PC-3 (cell line): ENCODE measurements around the gene TMEM223. TPM values are rescaled to one million over a fixed set of nuclear protein-coding genes. Genes with fewer than 3 reads are reported as not detected.

Source experiments
- ATAC-seq: fragments of 200-7000 bp; cut with Tn5 transposase; 2 replicates; pipeline ENCODE4 v1.9.1; 2020; ENCODE audit warnings: mild to moderate bottlenecking, moderate library complexity
- BruUV-seq: library from RNA; stranded (reverse); fragments of 400-500 nt; replicated peaks from 2 replicates; lab custom pipeline; 2021; lab: Mats Ljungman, UMichigan
- CTCF ChIA-PET: fragments of 300-600 bp; sonication (Branson Sonifier 250); formaldehyde crosslinking; loops from one replicate; lab custom pipeline; 2022; ENCODE audit warnings: antibody characterized with exemption; lab: Charles Lee
- POLR2A ChIA-PET: fragments of 300-600 bp; sonication (Branson Sonifier 250); formaldehyde crosslinking; loops from one replicate; lab custom pipeline; 2022; ENCODE audit warnings: antibody characterized with exemption; ENCODE audit not compliant: unreplicated experiment; lab: Charles Lee
- DNase-seq: peaks from one replicate; pipeline ENCODE4 v3.0.0-alpha.2; 2015
- H2AFZ ChIP-seq: fragments of 300-600 bp; sonication (generic); 2 replicates; pipeline ENCODE4 v1.6.0; 2016; ENCODE audit warnings: antibody characterized with exemption, low read length
- H3F3A ChIP-seq: fragments of 300-600 bp; sonication (generic); one replicate; pipeline ENCODE4 v1.6.0; 2017; ENCODE audit warnings: antibody characterized with exemption, low read length, control low read depth, mild to moderate bottlenecking; ENCODE audit not compliant: unreplicated experiment
- H3K27ac ChIP-seq: fragments of 300-600 bp; sonication (generic); 2 replicates; pipeline ENCODE4 v1.5.1; 2016; ENCODE audit warnings: mild to moderate bottlenecking, low read length
- H3K27me3 ChIP-seq: fragments of 300-600 bp; sonication (generic); 2 replicates; pipeline ENCODE4 v1.6.1; 2016; ENCODE audit warnings: low read length, mixed read lengths
- H3K36me3 ChIP-seq: fragments of 300-600 bp; sonication (generic); 2 replicates; pipeline ENCODE4 v1.6.1; 2016; ENCODE audit warnings: low read depth, mixed run types, low read length, mixed read lengths
- H3K4me1 ChIP-seq: fragments of 300-600 bp; sonication (generic); 2 replicates; pipeline ENCODE4 v1.5.1; 2016; ENCODE audit warnings: low read length; ENCODE audit not compliant: insufficient read depth
- H3K4me2 ChIP-seq: fragments of 300-600 bp; sonication (generic); 2 replicates; pipeline ENCODE4 v1.6.0; 2016; ENCODE audit warnings: low read length
- H3K4me3 ChIP-seq: fragments of 300-600 bp; sonication (generic); 2 replicates; pipeline ENCODE4 v1.5.1; 2016; ENCODE audit warnings: mild to moderate bottlenecking, low read length, mixed read lengths
- H3K79me2 ChIP-seq: fragments of 300-600 bp; sonication (generic); 2 replicates; pipeline ENCODE4 v1.6.1; 2017; ENCODE audit warnings: low read length, mixed read lengths
- H3K9ac ChIP-seq: fragments of 300-600 bp; sonication (generic); 2 replicates; pipeline ENCODE4 v1.6.0; 2016; ENCODE audit warnings: mild to moderate bottlenecking, low read length
- H3K9me2 ChIP-seq: fragments of 300-600 bp; sonication (generic); replicated peaks from 2 replicates; pipeline ENCODE4 v1.6.1; 2016; ENCODE audit warnings: mixed run types, low read length, mixed read lengths
- H3K9me3 ChIP-seq: fragments of 300-600 bp; sonication (generic); 2 replicates; pipeline ENCODE4 v1.6.1; 2016; ENCODE audit warnings: low read length, mixed read lengths
- H4K20me1 ChIP-seq: fragments of 300-600 bp; sonication (generic); 2 replicates; pipeline ENCODE4 v1.6.1; 2016; ENCODE audit warnings: low read length, mixed read lengths
- CTCF ChIP-seq: fragments of 300-600 bp; sonication (generic); conservative IDR thresholded peaks from 2 replicates; pipeline ENCODE4 v1.5.1; 2017; ENCODE audit warnings: antibody characterized with exemption, low read depth, mild to moderate bottlenecking, low read length
- EZH2 ChIP-seq: fragments of 300-600 bp; sonication (generic); IDR thresholded peaks from one replicate; pipeline ENCODE4 v1.6.1; 2017; ENCODE audit warnings: antibody characterized with exemption, mild to moderate bottlenecking, low read length; ENCODE audit not compliant: unreplicated experiment
- EZH2phosphoT487 ChIP-seq: fragments of 300-600 bp; sonication (generic); IDR thresholded peaks from 2 replicates; pipeline ENCODE4 v1.6.1; 2018; ENCODE audit warnings: mild to moderate bottlenecking, antibody characterized with exemption, low read length, borderline replicate concordance
- intact Hi-C: fragments of 100-400 bp; cut with micrococcal nuclease; formaldehyde crosslinking; loops from 2 replicates; pipeline ENCODE4 v1.9.0; 2023
- total RNA-seq: library from RNA; depleted of rRNA; stranded (reverse); fragments of >200 nt; gene quantifications from 2 replicates; pipeline ENCODE4 v1.2.3, GENCODE V29; 2014

TMEM223 gene
- total RNA-seq, 1 experiment from 2014 or later = 37.5 TPM

GRCh38 chr11:62794201-62794775 lies 2.5 kb upstream of the TMEM223 start:
- H3K4me2 ChIP-seq = no peak overlapping the region
- H3F3A ChIP-seq = peaks cover 9% of the 10 kb centered on the region
- no peak for TF ChIP-seq EZH2
- TF ChIP-seq EZH2phosphoT487 = no peak
- no peak for TF ChIP-seq CTCF
- no peak overlapping the region for H3K4me3 ChIP-seq
- no peaks in the 10 kb centered on the region for H4K20me1 ChIP-seq
- H3K9ac ChIP-seq = no peak overlapping the region
- DNase-seq (no peak), ATAC-seq (no peak)
- no peak overlapping the region for H3K27ac ChIP-seq
- H3K9me3 ChIP-seq = no peaks in the 10 kb centered on the region
- H2AFZ ChIP-seq = no peak overlapping the region
- intact Hi-C loops = no loop called here
- ChIA-PET POLR2A (interaction anchor here (0.5 to 1.0 kb wide), 4 partner anchors 11 to 130 kb away, joined by 3 to 5 read pairs (median 3); partner anchors contain the start of genes C11orf98 and NXF1), CTCF (no interaction called here)
- H3K36me3 ChIP-seq = peaks cover 60% of the 10 kb centered on the region
- H3K79me2 ChIP-seq = peaks cover 25% of the 10 kb centered on the region
- BruUV-seq = no TSS peak
- H3K4me1 ChIP-seq = peaks cover 17% of the 10 kb centered on the region
- H3K9me2 ChIP-seq = no peaks in the 10 kb centered on the region
- no peaks in the 10 kb centered on the region for H3K27me3 ChIP-seq

- peak overlapping the region; percentile 96 for H3K4me3 ChIP-seq
- intact Hi-C loops = no loop called here
- peaks cover 15% of the 10 kb centered on the region for H3F3A ChIP-seq
- no peaks in the 10 kb centered on the region for H3K9me3 ChIP-seq
- peaks cover 42% of the 10 kb centered on the region for H3K36me3 ChIP-seq
- TF ChIP-seq EZH2 (no peak), CTCF (no peak), EZH2phosphoT487 (no peak)
- ATAC-seq (peak; percentile 1; the same call in 1 of the 2 replicates), DNase-seq (no peak)
- no peak overlapping the region for H3K9ac ChIP-seq
- BruUV-seq = no TSS peak
- H2AFZ ChIP-seq = no peak overlapping the region
- no peaks in the 10 kb centered on the region for H3K27me3 ChIP-seq
- no peaks in the 10 kb centered on the region for H3K9me2 ChIP-seq
- no peaks in the 10 kb centered on the region for H4K20me1 ChIP-seq
- H3K4me1 ChIP-seq = peaks cover 27% of the 10 kb centered on the region
- ChIA-PET POLR2A (no interaction called here), CTCF (interaction anchor here (0.6 kb wide), 1 partner anchor 37 kb away, joined by 18 read pairs; no protein-coding TSS in a partner anchor)
- H3K4me2 ChIP-seq = peak overlapping the region; percentile 95
- peaks cover 36% of the 10 kb centered on the region for H3K79me2 ChIP-seq
- H3K27ac ChIP-seq = 0 out of 2 replicates have a peak overlapping the region, but pooled peaks have one; percentile 4
Measured at GRCh38 chr11:62792202-62792575, 383 bp upstream of the TMEM223 start.

GRCh38 chr11:62789576-62789975 lies 2.2 kb downstream of the TMEM223 start:
- intact Hi-C loops = no loop called here
- Histone ChIP-seq H3K27me3 (no peaks in the 10 kb centered on the region), H3K9me2 (no peaks in the 10 kb centered on the region), H3K4me3 (no peak overlapping the region), H3F3A (peaks cover 17% of the 10 kb centered on the region), H3K27ac (no peak overlapping the region), H3K79me2 (peaks cover 36% of the 10 kb centered on the region), H3K36me3 (peaks cover 24% of the 10 kb centered on the region), H3K9ac (no peak overlapping the region), H4K20me1 (no peaks in the 10 kb centered on the region), H3K9me3 (no peaks in the 10 kb centered on the region), H2AFZ (no peak overlapping the region), H3K4me2 (no peak overlapping the region), H3K4me1 (peaks cover 33% of the 10 kb centered on the region)
- BruUV-seq = no TSS peak
- CTCF ChIA-PET = no interaction called here
- POLR2A ChIA-PET = interaction anchor here (0.6 kb wide), 1 partner anchor 28 kb away, joined by 4 read pairs; no protein-coding TSS in a partner anchor
- DNase-seq = no peak
- no peak for TF ChIP-seq CTCF
- no peak for TF ChIP-seq EZH2phosphoT487
- no peak for TF ChIP-seq EZH2
- no peak for ATAC-seq
